Sigmoid colon (tissue), 4 donors: ENCODE results near the gene PPM1B.

Experiments
- EP300 ChIP-seq, 4 donors: sonication (generic); formaldehyde crosslinking; IDR thresholded peaks; one replicate each; pipeline ENCODE4 v1.6.1; 2017; ENCODE audit warnings: antibody characterized with exemption in 4 of 4
- POLR2A ChIP-seq, 2 donors: fragments of 450-650 bp; IDR thresholded peaks; one replicate each; pipeline ENCODE4 v1.6.1; 2016; ENCODE audit warnings: antibody characterized with exemption in 2 of 2, mild to moderate bottlenecking in 2 of 2, moderate library complexity in 2 of 2
- POLR2AphosphoS5 ChIP-seq, 4 donors: sonication (generic); formaldehyde crosslinking; IDR thresholded peaks; one replicate each; pipeline ENCODE4 v1.6.1; 2017; ENCODE audit warnings: antibody characterized with exemption in 4 of 4
- TF ChIP-seq, protein P1 (sequence below), 4 experiments: fragments of 450-650 bp in 3 of 4; fragments of 200-600 bp in 1 of 4; IDR thresholded peaks; one replicate each; pipeline ENCODE4 v1.5.1; 2016 to 2019; ENCODE audit warnings: antibody characterized with exemption in 4 of 4, mild to moderate bottlenecking in 3 of 4, moderate library complexity in 2 of 4

DNA sequence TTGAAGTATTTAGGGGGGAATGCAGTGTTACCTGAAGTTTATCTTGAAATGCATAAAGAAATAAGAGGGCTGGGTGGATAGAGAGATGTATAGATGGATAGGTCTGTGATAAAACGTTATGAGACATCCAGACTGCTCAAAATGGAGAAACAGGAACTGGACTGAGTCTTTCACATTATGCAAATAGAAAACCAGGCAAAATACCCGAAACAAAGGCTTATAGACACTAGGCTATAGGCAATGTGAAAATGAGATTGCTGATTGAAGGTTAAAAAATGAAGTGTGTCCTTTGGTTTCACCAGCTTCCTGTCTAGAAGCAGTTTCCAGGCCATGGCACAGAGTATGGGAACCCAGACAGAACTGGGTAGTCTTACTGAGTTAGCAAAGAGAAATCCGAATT, 81.7 kb downstream of the PPM1B start:
- TF ChIP-seq EP300 (IDR thresholded peaks at IDR 0.05) = no peak
- TF ChIP-seq POLR2AphosphoS5 (IDR thresholded peaks at IDR 0.05) = no peak
- TF ChIP-seq, protein P1, sequence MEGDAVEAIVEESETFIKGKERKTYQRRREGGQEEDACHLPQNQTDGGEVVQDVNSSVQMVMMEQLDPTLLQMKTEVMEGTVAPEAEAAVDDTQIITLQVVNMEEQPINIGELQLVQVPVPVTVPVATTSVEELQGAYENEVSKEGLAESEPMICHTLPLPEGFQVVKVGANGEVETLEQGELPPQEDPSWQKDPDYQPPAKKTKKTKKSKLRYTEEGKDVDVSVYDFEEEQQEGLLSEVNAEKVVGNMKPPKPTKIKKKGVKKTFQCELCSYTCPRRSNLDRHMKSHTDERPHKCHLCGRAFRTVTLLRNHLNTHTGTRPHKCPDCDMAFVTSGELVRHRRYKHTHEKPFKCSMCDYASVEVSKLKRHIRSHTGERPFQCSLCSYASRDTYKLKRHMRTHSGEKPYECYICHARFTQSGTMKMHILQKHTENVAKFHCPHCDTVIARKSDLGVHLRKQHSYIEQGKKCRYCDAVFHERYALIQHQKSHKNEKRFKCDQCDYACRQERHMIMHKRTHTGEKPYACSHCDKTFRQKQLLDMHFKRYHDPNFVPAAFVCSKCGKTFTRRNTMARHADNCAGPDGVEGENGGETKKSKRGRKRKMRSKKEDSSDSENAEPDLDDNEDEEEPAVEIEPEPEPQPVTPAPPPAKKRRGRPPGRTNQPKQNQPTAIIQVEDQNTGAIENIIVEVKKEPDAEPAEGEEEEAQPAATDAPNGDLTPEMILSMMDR (IDR thresholded peaks at IDR 0.05) = no peak
- no peak for TF ChIP-seq POLR2A (IDR thresholded peaks at IDR 0.05)
